Liver (tissue), 3 donors: ENCODE measurements around the gene NXN.

Experiments
- CTCF ChIP-seq: fragments of 150-350 bp; IDR thresholded peaks from 2 replicates; pipeline ENCODE4 v1.5.1; 2017; ENCODE audit warnings: improper control_type of control experiment, low read depth, low read length; ENCODE audit not compliant: missing input control
- EGR1 ChIP-seq, 2 donors: IDR thresholded peaks; 2 replicates each; pipeline ENCODE4 v1.6.1; 2016 to 2018; ENCODE audit warnings: antibody characterized with exemption in 2 of 2, low read depth in 2 of 2
- FOXA1 ChIP-seq: IDR thresholded peaks from 2 replicates; pipeline ENCODE4 v1.6.1; 2016; ENCODE audit warnings: antibody characterized with exemption
- GABPA ChIP-seq, 2 donors: IDR thresholded peaks in 1 of 2; conservative IDR thresholded peaks in 1 of 2; 2 replicates each; pipeline ENCODE4 v1.6.1; 2016; ENCODE audit warnings: antibody characterized with exemption in 2 of 2, mild to moderate bottlenecking in 1 of 2, moderate library complexity in 1 of 2
- JUND ChIP-seq, 2 donors: IDR thresholded peaks; 2 replicates each; pipeline ENCODE4 v1.6.1; 2016; ENCODE audit warnings: antibody characterized with exemption in 2 of 2
- RAD21 ChIP-seq, 2 donors: IDR thresholded peaks; 2 replicates each; pipeline ENCODE4 v1.6.1; 2016; ENCODE audit warnings: antibody characterized with exemption in 2 of 2, mild to moderate bottlenecking in 2 of 2
- RXRA ChIP-seq, 2 donors: IDR thresholded peaks; 2 replicates each; pipeline ENCODE4 v1.6.1; 2017 to 2018; ENCODE audit warnings: antibody characterized with exemption in 2 of 2, mild to moderate bottlenecking in 1 of 2
- TAF1 ChIP-seq: conservative IDR thresholded peaks from 2 replicates; pipeline ENCODE4 v1.6.1; 2016; ENCODE audit warnings: antibody characterized with exemption, mild to moderate bottlenecking
- YY1 ChIP-seq: IDR thresholded peaks from 2 replicates; pipeline ENCODE4 v1.6.1; 2016; ENCODE audit warnings: antibody characterized with exemption, mild to moderate bottlenecking
- TF ChIP-seq, protein P1 (sequence below): IDR thresholded peaks from 2 replicates; pipeline ENCODE4 v1.6.1; 2016; ENCODE audit warnings: antibody characterized with exemption
- TF ChIP-seq, protein P2 (sequence below): IDR thresholded peaks from 2 replicates; pipeline ENCODE4 v1.6.1; 2016; ENCODE audit warnings: antibody characterized with exemption
- TF ChIP-seq, protein P3 (sequence below): IDR thresholded peaks from 2 replicates; pipeline ENCODE4 v1.6.1; 2016; ENCODE audit warnings: antibody characterized with exemption
- donor health status: healthy.
- donor health status: healthy.

DNA sequence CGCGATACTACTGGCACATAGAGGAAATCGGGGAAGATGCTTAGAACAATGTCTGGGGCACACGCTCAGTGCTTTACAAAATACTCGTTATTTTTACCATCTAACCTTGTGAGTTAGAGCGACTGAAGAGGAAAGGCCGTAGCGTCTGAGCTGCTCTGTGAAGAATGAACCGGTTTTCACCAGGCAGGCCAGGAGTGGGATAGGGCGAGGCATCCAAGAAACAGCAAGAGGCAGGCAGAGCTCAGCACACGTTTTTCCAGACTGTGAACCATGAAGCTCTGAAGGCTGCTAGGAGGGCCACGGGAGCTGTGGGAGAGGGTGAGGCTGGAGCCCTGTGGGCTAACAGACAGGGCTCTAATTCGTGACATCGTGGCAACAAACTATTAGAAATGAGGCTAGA lies 101.9 kb downstream of the NXN start:
- TF ChIP-seq GABPA (IDR thresholded peaks at IDR 0.05 in 1 of 2, conservative IDR thresholded peaks at IDR 0.05 in 1 of 2) (no peak), FOXA1 (no peak), RXRA (IDR thresholded peaks at IDR 0.05) (no peak), CTCF (no peak), RAD21 (IDR thresholded peaks at IDR 0.05) (no peak), TAF1 (no peak), EGR1 (IDR thresholded peaks at IDR 0.05; ENCODE audit: low read depth in 2 of 2) (no peak), JUND (IDR thresholded peaks at IDR 0.05) (no peak), YY1 (no peak)
- TF ChIP-seq, protein P1, sequence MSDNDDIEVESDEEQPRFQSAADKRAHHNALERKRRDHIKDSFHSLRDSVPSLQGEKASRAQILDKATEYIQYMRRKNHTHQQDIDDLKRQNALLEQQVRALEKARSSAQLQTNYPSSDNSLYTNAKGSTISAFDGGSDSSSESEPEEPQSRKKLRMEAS, result no peak
- TF ChIP-seq, protein P2, sequence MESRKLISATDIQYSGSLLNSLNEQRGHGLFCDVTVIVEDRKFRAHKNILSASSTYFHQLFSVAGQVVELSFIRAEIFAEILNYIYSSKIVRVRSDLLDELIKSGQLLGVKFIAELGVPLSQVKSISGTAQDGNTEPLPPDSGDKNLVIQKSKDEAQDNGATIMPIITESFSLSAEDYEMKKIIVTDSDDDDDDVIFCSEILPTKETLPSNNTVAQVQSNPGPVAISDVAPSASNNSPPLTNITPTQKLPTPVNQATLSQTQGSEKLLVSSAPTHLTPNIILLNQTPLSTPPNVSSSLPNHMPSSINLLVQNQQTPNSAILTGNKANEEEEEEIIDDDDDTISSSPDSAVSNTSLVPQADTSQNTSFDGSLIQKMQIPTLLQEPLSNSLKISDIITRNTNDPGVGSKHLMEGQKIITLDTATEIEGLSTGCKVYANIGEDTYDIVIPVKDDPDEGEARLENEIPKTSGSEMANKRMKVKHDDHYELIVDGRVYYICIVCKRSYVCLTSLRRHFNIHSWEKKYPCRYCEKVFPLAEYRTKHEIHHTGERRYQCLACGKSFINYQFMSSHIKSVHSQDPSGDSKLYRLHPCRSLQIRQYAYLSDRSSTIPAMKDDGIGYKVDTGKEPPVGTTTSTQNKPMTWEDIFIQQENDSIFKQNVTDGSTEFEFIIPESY, result no peak
- TF ChIP-seq, protein P3, sequence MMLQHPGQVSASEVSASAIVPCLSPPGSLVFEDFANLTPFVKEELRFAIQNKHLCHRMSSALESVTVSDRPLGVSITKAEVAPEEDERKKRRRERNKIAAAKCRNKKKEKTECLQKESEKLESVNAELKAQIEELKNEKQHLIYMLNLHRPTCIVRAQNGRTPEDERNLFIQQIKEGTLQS, result no peak
